AG04450 (cell line): ENCODE measurements around the gene TRAP1. TPM values are rescaled to one million over a fixed set of nuclear protein-coding genes. Genes with fewer than 3 reads are reported as not detected.

Experiments
- CTCF ChIA-PET: fragments of 300-600, 350-600 bp; formaldehyde crosslinking; extraction: SDS; loops from one replicate; lab custom pipeline; 2022; ENCODE audit warnings: antibody characterized with exemption, inconsistent platforms; lab: Charles Lee
- POLR2A ChIA-PET: fragments of 350-600 bp; formaldehyde crosslinking; extraction: SDS; loops from one replicate; lab custom pipeline; 2021; ENCODE audit warnings: antibody characterized with exemption, inconsistent platforms; lab: Yijun Ruan, JAX
- DNase-seq: peaks from one replicate; pipeline ENCODE4 v3.0.0-alpha.2; 2011; ENCODE audit warnings: low read depth, low spot score
- H3K27ac ChIP-seq: one replicate; pipeline ENCODE4 v1.5.1; 2012; ENCODE audit warnings: low read depth, low read length, control low read depth
- H3K27me3 ChIP-seq: one replicate; pipeline ENCODE4 v1.6.0; 2012; ENCODE audit warnings: low read length; ENCODE audit not compliant: control insufficient read depth, insufficient read depth
- H3K4me3 ChIP-seq: 2 replicates; pipeline ENCODE4 v1.5.1; 2011; ENCODE audit warnings: mild to moderate bottlenecking, low read depth, low read length, control low read depth
- H3K9me3 ChIP-seq: 2 replicates; pipeline ENCODE4 v1.5.1; 2012; ENCODE audit warnings: low read length; ENCODE audit not compliant: control insufficient read depth, insufficient read depth
- polyA plus RNA-seq: library from polyadenylated mRNA; depleted of rRNA; stranded (reverse); fragments of >200 nt; gene quantifications from 2 replicates; pipeline ENCODE4 v1.2.3, GENCODE V29; 2011
- TF ChIP-seq, protein P1 (sequence below): IDR thresholded peaks from 2 replicates; pipeline ENCODE4 v1.5.1; 2011; ENCODE audit warnings: low read depth, low read length, control low read depth, inconsistent platforms

TRAP1 gene
- polyA plus RNA-seq, 1 experiment = 83.9 TPM

DNA sequence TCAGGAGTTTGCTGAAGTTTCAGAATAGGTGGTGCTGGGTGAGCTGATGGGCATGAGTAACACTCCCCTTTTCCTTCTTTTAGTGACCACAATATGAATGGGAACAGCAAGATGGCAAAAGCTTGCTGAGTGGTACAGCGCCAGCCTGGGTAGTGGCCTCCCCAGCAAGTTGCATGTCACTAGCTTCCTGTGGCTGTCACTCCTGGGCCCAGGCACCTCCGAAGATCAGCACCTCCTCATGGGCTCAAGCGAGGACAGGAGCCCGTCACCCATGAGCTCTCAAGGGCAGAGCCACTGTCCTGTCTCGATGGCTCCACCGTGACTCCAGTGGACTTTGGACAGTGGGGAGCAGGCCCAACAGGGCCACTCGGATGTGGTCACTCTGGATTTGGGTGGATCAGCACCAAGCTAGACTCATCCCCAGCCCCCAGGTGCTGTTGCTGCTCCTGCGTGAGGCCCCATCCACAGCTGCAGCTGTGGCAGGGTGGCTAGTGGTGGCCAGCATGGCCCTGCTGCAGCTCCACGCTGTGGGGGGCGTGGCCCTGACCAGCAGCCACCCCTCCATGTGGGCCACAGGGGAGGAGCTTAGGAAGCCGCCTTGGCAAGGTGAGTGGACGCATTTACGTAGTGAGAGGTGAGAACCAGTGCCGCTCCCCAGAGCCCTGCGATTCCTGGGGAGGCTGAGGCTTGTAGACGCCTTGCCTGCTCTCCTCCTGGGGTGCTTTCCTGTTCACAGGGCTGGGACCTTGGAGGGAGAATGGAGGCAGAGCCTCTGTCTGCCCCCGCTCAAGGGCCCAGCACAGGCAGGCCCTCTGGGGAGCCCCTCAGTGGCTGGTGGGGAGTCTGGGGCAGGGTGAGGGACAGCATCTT, 76.5 kb downstream of the TRAP1 start:
- CTCF ChIA-PET = no interaction called here
- Histone ChIP-seq H3K27ac (no peak overlapping the region), H3K9me3 (peaks cover 4% of the 10 kb centered on the region; the same call in 1 of the 2 replicates), H3K4me3 (no peak overlapping the region), H3K27me3 (no peaks in the 10 kb centered on the region)
- TF ChIP-seq, protein P1, sequence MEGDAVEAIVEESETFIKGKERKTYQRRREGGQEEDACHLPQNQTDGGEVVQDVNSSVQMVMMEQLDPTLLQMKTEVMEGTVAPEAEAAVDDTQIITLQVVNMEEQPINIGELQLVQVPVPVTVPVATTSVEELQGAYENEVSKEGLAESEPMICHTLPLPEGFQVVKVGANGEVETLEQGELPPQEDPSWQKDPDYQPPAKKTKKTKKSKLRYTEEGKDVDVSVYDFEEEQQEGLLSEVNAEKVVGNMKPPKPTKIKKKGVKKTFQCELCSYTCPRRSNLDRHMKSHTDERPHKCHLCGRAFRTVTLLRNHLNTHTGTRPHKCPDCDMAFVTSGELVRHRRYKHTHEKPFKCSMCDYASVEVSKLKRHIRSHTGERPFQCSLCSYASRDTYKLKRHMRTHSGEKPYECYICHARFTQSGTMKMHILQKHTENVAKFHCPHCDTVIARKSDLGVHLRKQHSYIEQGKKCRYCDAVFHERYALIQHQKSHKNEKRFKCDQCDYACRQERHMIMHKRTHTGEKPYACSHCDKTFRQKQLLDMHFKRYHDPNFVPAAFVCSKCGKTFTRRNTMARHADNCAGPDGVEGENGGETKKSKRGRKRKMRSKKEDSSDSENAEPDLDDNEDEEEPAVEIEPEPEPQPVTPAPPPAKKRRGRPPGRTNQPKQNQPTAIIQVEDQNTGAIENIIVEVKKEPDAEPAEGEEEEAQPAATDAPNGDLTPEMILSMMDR = no peak
- DNase-seq = no peak
- POLR2A ChIA-PET = no interaction called here

DNA sequence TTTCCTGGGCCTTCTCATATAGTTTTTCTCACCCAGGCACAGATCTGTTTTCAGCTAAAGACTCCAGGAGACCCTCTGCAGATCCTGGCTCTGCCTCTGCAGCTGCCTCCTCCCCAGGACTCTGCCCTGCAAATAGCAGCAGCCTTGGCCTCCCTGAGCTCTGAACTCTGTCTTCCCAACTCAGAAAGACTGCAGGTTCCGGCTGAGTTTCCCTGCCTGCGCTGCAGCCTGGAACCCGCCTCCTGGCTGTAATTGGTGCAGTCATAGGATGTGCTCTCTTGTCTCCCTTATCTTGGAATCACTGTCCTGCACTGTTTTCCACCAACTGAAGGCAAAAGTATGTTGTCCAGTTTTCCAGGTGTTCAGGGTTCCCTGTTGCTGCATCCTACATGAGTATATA, 77.1 kb downstream of the TRAP1 start:
- Histone ChIP-seq H3K4me3 (no peak overlapping the region), H3K27ac (no peak overlapping the region), H3K27me3 (no peaks in the 10 kb centered on the region), H3K9me3 (peaks cover 4% of the 10 kb centered on the region; the same call in 1 of the 2 replicates)
- DNase-seq = no peak
- ChIA-PET POLR2A (no interaction called here), CTCF (no interaction called here)
- TF ChIP-seq, protein P1 = no peak

DNA sequence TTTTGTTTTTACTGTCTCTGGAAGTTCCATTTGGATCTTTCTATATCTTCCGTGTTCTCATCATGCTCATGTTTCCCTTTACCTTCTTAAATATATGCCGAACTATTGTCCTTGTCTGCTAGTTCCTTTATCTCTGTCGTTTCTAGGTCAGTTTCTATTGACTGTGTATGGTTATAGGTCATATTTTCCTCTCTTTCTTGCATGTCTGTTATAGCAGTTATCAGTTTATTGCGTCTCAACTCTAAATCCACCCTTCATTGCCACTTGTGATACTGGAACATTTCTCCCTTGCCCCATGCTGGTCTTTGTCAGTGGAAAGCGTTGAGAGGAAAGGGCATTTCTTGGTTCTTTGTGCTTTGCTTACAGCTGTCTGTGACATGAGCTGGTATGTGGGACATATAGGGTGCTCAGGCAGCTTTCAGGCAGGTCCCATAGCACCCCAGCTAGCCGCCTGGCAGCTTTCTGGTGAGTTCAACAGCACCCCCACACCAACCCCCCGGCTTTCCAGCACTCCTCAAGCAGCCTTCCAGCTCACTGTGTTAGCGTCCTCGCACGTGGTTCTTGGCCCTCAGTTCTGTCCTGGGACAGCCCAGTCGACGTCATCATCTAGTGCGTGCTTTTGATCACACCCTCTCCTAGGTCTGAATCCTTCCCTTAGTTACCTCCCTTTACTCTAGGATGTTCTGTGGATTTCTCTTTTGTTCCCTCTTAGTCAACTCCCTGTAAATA, 78.2 kb downstream of the TRAP1 start:
- CTCF ChIA-PET = no interaction called here
- POLR2A ChIA-PET = no interaction called here
- TF ChIP-seq, protein P1 = no peak
- Histone ChIP-seq H3K4me3 (no peak overlapping the region), H3K9me3 (peaks cover 4% of the 10 kb centered on the region; the same call in 1 of the 2 replicates), H3K27ac (no peak overlapping the region), H3K27me3 (no peaks in the 10 kb centered on the region)
- DNase-seq = no peak

DNA sequence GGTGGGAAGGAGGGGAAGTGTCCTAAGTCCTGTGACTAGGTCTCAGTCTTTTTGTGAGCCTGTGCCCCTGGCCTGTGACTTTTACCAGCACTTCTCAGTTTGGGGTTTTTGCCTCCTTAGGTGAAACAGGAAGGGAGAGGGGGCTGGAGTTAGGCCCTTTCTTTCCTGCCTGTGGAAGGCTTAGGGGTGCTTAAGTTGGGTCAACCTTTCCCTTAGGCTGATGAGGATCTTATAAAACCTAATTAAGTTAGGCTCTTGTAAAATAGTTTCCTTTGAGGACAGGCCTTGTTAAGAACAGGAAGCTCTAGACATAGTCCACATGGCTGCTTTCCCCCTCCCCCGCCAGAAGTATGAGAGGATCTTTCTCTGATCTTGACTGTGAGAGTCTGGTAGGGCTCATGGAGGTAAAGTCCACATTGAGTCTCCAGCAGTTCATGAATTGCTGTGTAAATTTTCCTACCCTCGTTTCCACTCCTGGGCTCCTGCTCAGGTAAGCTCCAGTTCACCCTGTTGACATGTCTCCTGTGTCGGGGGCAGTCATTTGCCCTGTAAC, 79.9 kb downstream of the TRAP1 start:
- TF ChIP-seq, protein P1 = no peak
- no peak overlapping the region for H3K4me3 ChIP-seq
- ChIA-PET CTCF (interaction anchor here (0.6 kb wide), 1 partner anchor 9 kb away, joined by 5 read pairs; no protein-coding TSS in a partner anchor), POLR2A (no interaction called here)
- H3K27me3 ChIP-seq = no peaks in the 10 kb centered on the region
- no peak for DNase-seq
- H3K27ac ChIP-seq = no peak overlapping the region
- H3K9me3 ChIP-seq = peaks cover 4% of the 10 kb centered on the region; the same call in 1 of the 2 replicates
